H1 (cell line): ENCODE data around the gene NCAPD3. TPM values are rescaled to one million over a fixed set of nuclear protein-coding genes. Genes with fewer than 3 reads are reported as not detected.

ENCODE experiments used
- CTCF ChIA-PET: fragments of 300-600 bp; sonication (Branson Sonifier 250); formaldehyde crosslinking; loops from one replicate; lab custom pipeline; 2021; ENCODE audit not compliant: partially characterized antibody; lab: Charles Lee
- POLR2A ChIA-PET: fragments of 300-600 bp; sonication (Branson Sonifier 250); formaldehyde crosslinking; loops from one replicate; lab custom pipeline; 2021; ENCODE audit warnings: inconsistent platforms; ENCODE audit not compliant: partially characterized antibody; lab: Charles Lee
- DNase-seq, 2 experiments: peaks; one replicate each; pipeline versions ENCODE4 v3.0.0 to v3.0.0-alpha.2; 2010 to 2022; ENCODE audit warnings: low spot score in 2 of 2, low read depth in 1 of 2, mixed read lengths in 1 of 2
- FAIRE-seq: peaks from 2 replicates; lab custom pipeline; 2011; peaks lifted over from hg19 to GRCh38; lab: Jason Lieb, UNC
- H2AFZ ChIP-seq: 2 replicates; pipeline ENCODE4 v1.8.1; 2012; ENCODE audit warnings: low read length, inconsistent platforms
- H2AK5ac ChIP-seq: 2 replicates; pipeline ENCODE4 v1.6.1; 2013; ENCODE audit warnings: low read depth, low read length
- H2BK120ac ChIP-seq: replicated peaks from 2 replicates; pipeline ENCODE3; 2013; ENCODE audit warnings: low read depth, low read length, inconsistent platforms
- H2BK12ac ChIP-seq: 2 replicates; pipeline ENCODE4 v1.6.1; 2013; ENCODE audit warnings: low read depth, low read length
- H2BK15ac ChIP-seq: 2 replicates; pipeline ENCODE4 v1.6.1; 2013; ENCODE audit warnings: low read length
- H2BK20ac ChIP-seq: 2 replicates; pipeline ENCODE4 v1.6.1; 2013; ENCODE audit warnings: low read length
- H2BK5ac ChIP-seq: 2 replicates; pipeline ENCODE4 v1.6.1; 2013; ENCODE audit warnings: low read depth, low read length
- H3K14ac ChIP-seq: 2 replicates; pipeline ENCODE4 v1.6.1; 2013; ENCODE audit warnings: inconsistent platforms; ENCODE audit not compliant: insufficient read length
- H3K18ac ChIP-seq: 2 replicates; pipeline ENCODE4 v1.6.1; 2013; ENCODE audit warnings: low read length; ENCODE audit errors: extremely low read depth
- H3K23ac ChIP-seq: 2 replicates; pipeline ENCODE4 v1.6.1; 2013; ENCODE audit warnings: inconsistent platforms; ENCODE audit not compliant: insufficient read length
- H3K23me2 ChIP-seq: 2 replicates; pipeline ENCODE4 v1.6.1; 2013; ENCODE audit warnings: low read depth, low read length
- H3K27ac ChIP-seq: 2 replicates; pipeline ENCODE4 v1.6.1; 2011; ENCODE audit warnings: low read depth, low read length, inconsistent platforms
- H3K27me3 ChIP-seq, 4 experiments: replicated peaks in 1 of 4; 1 replicate in 1 of 4; 2 replicates in 3 of 4; pipeline versions ENCODE4 v1.6.1 to v1.8.1; 2011 to 2013; ENCODE audit warnings: low read length in 3 of 4, mild to moderate bottlenecking in 3 of 4, inconsistent platforms in 2 of 4, mixed read lengths in 2 of 4, moderate library complexity in 1 of 4; ENCODE audit not compliant: control insufficient read depth in 3 of 4, insufficient read depth in 3 of 4; ENCODE audit errors: extremely low read depth in 1 of 4
- H3K36me3 ChIP-seq, 4 experiments: 2 replicates each; pipeline versions ENCODE4 v1.6.1 to v1.8.1; 2011 to 2013; ENCODE audit warnings: mild to moderate bottlenecking in 4 of 4, low read length in 3 of 4, moderate library complexity in 2 of 4, control low read depth in 1 of 4, inconsistent platforms in 1 of 4; ENCODE audit not compliant: insufficient read depth in 4 of 4, control insufficient read depth in 2 of 4
- H3K4ac ChIP-seq: replicated peaks from 2 replicates; pipeline ENCODE3; 2013; ENCODE audit warnings: low read length, low read depth, mixed read lengths, inconsistent platforms; ENCODE audit not compliant: insufficient read length
- H3K4me1 ChIP-seq, 4 experiments: replicated peaks in 1 of 4; 1 replicate in 1 of 4; 2 replicates in 3 of 4; pipeline versions ENCODE4 v1.6.1 to v1.8.1; 2011 to 2013; ENCODE audit warnings: low read length in 3 of 4, inconsistent platforms in 2 of 4, mixed read lengths in 1 of 4; ENCODE audit not compliant: insufficient read depth in 4 of 4, control insufficient read depth in 3 of 4
- H3K4me2 ChIP-seq, 2 experiments: 2 replicates each; pipeline versions ENCODE4 v1.6.1 to v1.8.1; 2011 to 2013; ENCODE audit warnings: low read depth in 2 of 2, low read length in 2 of 2, control low read depth in 1 of 2, inconsistent platforms in 1 of 2, mild to moderate bottlenecking in 1 of 2; ENCODE audit not compliant: insufficient read depth in 1 of 2
- H3K4me3 ChIP-seq, 4 experiments: fragments of 200-600, 300-600 bp in 1 of 4; sonication (generic), shearing (Covaris generic), sonication (Bioruptor Twin) in 1 of 4; 2 replicates each; pipeline versions ENCODE4 v1.5.1 to v1.8.1; 2011 to 2016; ENCODE audit warnings: low read length in 4 of 4, low read depth in 3 of 4, control low read depth in 2 of 4, inconsistent platforms in 2 of 4, mild to moderate bottlenecking in 2 of 4, mixed read lengths in 1 of 4, moderate library complexity in 1 of 4; ENCODE audit not compliant: insufficient read depth in 2 of 4; ENCODE audit errors: extremely low read depth in 1 of 4
- H3K56ac ChIP-seq: replicated peaks from 2 replicates; pipeline ENCODE3; 2013; ENCODE audit warnings: low read depth, mild to moderate bottlenecking, mixed read lengths, low read length, inconsistent platforms; ENCODE audit not compliant: insufficient read length
- H3K79me1 ChIP-seq: 2 replicates; pipeline ENCODE4 v1.6.1; 2013; ENCODE audit warnings: low read depth, low read length, control low read depth
- H3K79me2 ChIP-seq, 2 experiments: 2 replicates each; pipeline versions ENCODE4 v1.6.1 to v1.8.1; 2012 to 2013; ENCODE audit warnings: low read length in 2 of 2, mild to moderate bottlenecking in 2 of 2, inconsistent platforms in 1 of 2; ENCODE audit not compliant: insufficient read depth in 2 of 2, control insufficient read depth in 1 of 2
- H3K9ac ChIP-seq, 4 experiments: replicated peaks in 1 of 4; 1 replicate in 1 of 4; 2 replicates in 3 of 4; pipeline versions ENCODE4 v1.6.1 to v1.8.1; 2011 to 2013; ENCODE audit warnings: low read depth in 3 of 4, low read length in 3 of 4, control low read depth in 2 of 4, mild to moderate bottlenecking in 2 of 4, moderate library complexity in 2 of 4, inconsistent platforms in 1 of 4; ENCODE audit errors: extremely low read depth in 1 of 4
- H3K9me3 ChIP-seq, 2 experiments: 2 replicates each; pipeline versions ENCODE4 v1.6.1 to v1.8.1; 2012 to 2013; ENCODE audit warnings: mild to moderate bottlenecking in 2 of 2, moderate library complexity in 2 of 2, control low read depth in 1 of 2, inconsistent platforms in 1 of 2, low read depth in 1 of 2, low read length in 1 of 2, mixed read lengths in 1 of 2; ENCODE audit not compliant: insufficient read depth in 2 of 2
- H4K20me1 ChIP-seq, 2 experiments: replicated peaks in 1 of 2; 2 replicates each; pipeline versions ENCODE3 to v1.8.1; 2011 to 2013; ENCODE audit warnings: inconsistent platforms in 2 of 2, low read length in 2 of 2, mild to moderate bottlenecking in 1 of 2; ENCODE audit not compliant: insufficient read depth in 2 of 2, control insufficient read depth in 1 of 2
- H4K5ac ChIP-seq: 2 replicates; pipeline ENCODE4 v1.6.1; 2013; ENCODE audit warnings: low read length, low read depth, mixed read lengths, inconsistent platforms; ENCODE audit not compliant: insufficient read length
- H4K8ac ChIP-seq: 2 replicates; pipeline ENCODE4 v1.8.0; 2013; ENCODE audit warnings: mild to moderate bottlenecking, moderate library complexity, low read length, inconsistent platforms; ENCODE audit not compliant: insufficient read depth; ENCODE audit errors: extremely low read depth
- H4K91ac ChIP-seq: replicated peaks from 2 replicates; pipeline ENCODE3; 2013; ENCODE audit warnings: low read length, mixed read lengths, inconsistent platforms; ENCODE audit not compliant: insufficient read length
- SP4 ChIP-seq: IDR thresholded peaks from 2 replicates; pipeline ENCODE4 v1.6.1; 2012; ENCODE audit warnings: low read length, inconsistent platforms
- SUZ12 ChIP-seq: fragments of 200-600 bp; sonication (generic); IDR thresholded peaks from 2 replicates; pipeline ENCODE4 v1.6.1; 2012; ENCODE audit warnings: mild to moderate bottlenecking, inconsistent platforms, low read length, moderate library complexity, mixed read lengths
- TBP ChIP-seq: IDR thresholded peaks from 2 replicates; pipeline ENCODE4 v1.6.1; 2011; ENCODE audit warnings: low read depth, low read length, improper control_type of control experiment
- TEAD4 ChIP-seq: IDR thresholded peaks from 2 replicates; pipeline ENCODE4 v1.6.1; 2012; ENCODE audit warnings: low read depth, low read length, inconsistent platforms, mixed read lengths
- WGBS, 2 experiments: shearing (Covaris generic) in 1 of 2; methylation state at CpG; one replicate each; pipeline versions ENCODE4 v1.1.6 to v1.1.7; 2013 to 2015; ENCODE audit warnings: low lambda C conversion rate in 2 of 2, mixed read lengths in 2 of 2, inconsistent platforms in 1 of 2, low coverage in 1 of 2, missing lambda C conversion rate in 1 of 2; ENCODE audit not compliant: insufficient replicate concordance in 2 of 2, insufficient coverage in 1 of 2, insufficient read length in 1 of 2; ENCODE audit errors: extremely low coverage in 1 of 2, missing lambda C conversion rate in 1 of 2; 5-methylcytosine and 5-hydroxymethylcytosine counted together
- polyA plus RNA-seq, 7 experiments: library from polyadenylated mRNA; depleted of rRNA in 3 of 7; stranded (reverse) in 5 of 7; unstranded in 2 of 7; fragments of >200 nt in 5 of 7; fragments of 200-250 nt in 2 of 7; gene quantifications; 1 replicate in 5 of 7; 2 replicates in 1 of 7; 4 replicates in 1 of 7; pipeline versions ENCODE4 v1.2.1 to v1.2.3, GENCODE V29; 2011 to 2013; ENCODE audit warnings: missing spikeins in 2 of 7, mixed read lengths in 2 of 7
- total RNA-seq: library from RNA; stranded (reverse); fragmentation: NEBNext Ultra II Directional; extraction: Animal tissue kit (Norgen Biotek cat#: 25700); gene quantifications from 2 replicates; pipeline ENCODE4 v1.2.1, GENCODE V29; 2021

NCAPD3 gene
- total and polyA plus RNA-seq, 2 of the 8 experiments (the other 6 are each of a cell fraction or from before 2014, with no cell fraction given), result 26.5 to 55.2 TPM

DNA sequence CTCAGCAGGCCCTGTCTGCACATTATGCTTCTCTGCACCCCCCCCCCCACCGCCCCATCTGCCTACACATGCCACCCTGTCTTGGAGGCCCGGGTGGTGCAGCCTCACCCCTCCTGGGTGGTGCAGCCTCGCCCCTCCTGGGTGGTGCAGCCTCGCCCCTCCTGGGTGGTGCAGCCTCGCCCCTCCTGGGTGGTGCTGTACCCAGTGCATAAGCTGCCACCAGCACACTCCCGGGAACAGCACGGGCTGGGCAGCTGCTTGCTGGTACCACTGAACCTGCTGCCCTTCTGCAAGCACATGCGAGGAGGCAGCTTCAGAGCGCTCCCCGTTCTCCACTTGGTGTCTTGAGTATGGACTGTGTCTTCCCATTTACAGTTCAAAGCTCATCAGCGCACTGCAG, 69.3 kb downstream of the NCAPD3 start:
- Histone ChIP-seq H3K4me1 (no peaks in the 10 kb centered on the region), H4K91ac (no peak overlapping the region), H3K27me3 (no peaks in the 10 kb centered on the region), H3K36me3 (peaks cover 18 to 88% (median 59%) of the 10 kb centered on the region in 4 experiments), H3K4ac (no peak overlapping the region), H4K5ac (no peak overlapping the region), H2BK12ac (no peak overlapping the region), H3K79me1 (peaks cover 3% of the 10 kb centered on the region; the same call in 1 of the 2 replicates), H3K18ac (no peak overlapping the region), H3K56ac (no peak overlapping the region), H3K23ac (no peak overlapping the region), H2AFZ (no peak overlapping the region), H3K14ac (no peak overlapping the region), H3K79me2 (no peaks in the 10 kb centered on the region), H3K23me2 (no peaks in the 10 kb centered on the region), H3K9ac (no peak overlapping the region), H3K4me2 (no peak overlapping the region), H4K8ac (no peak overlapping the region), H2BK15ac (no peak overlapping the region), H3K4me3 (no peak overlapping the region), H2BK5ac (no peak overlapping the region), H2BK20ac (no peak overlapping the region), H2AK5ac (no peak overlapping the region), H4K20me1 (peaks cover 0 to 6% of the 10 kb centered on the region in 2 experiments), H3K9me3 (no peaks in the 10 kb centered on the region), H2BK120ac (no peak overlapping the region), H3K27ac (no peak overlapping the region)
- CTCF ChIA-PET, result interaction anchor here (0.7 to 1.2 kb wide), 4 partner anchors 18 to 137 kb away, joined by 3 to 5 read pairs (median 4); no protein-coding TSS in a partner anchor
- DNase-seq (no peak), FAIRE-seq (no peak)
- POLR2A ChIA-PET, result no interaction called here
- no peak for TF ChIP-seq TEAD4
- TF ChIP-seq SUZ12, result no peak
- no peak for TF ChIP-seq SP4
- no peak for TF ChIP-seq TBP
- 84% methylated on average over 11 of the region's 11 CpGs; no CpG with 5 or more reads in 1 of the 2 experiments for WGBS, 2 experiments
